ENCODE results near the gene AFDN. TPM values are rescaled to one million over a fixed set of nuclear protein-coding genes. Genes with fewer than 3 reads are reported as not detected.

The AFDN gene
- total RNA-seq, 3 donors from 2014 or later = 93.1 to 292 (median 170) TPM

DNA sequence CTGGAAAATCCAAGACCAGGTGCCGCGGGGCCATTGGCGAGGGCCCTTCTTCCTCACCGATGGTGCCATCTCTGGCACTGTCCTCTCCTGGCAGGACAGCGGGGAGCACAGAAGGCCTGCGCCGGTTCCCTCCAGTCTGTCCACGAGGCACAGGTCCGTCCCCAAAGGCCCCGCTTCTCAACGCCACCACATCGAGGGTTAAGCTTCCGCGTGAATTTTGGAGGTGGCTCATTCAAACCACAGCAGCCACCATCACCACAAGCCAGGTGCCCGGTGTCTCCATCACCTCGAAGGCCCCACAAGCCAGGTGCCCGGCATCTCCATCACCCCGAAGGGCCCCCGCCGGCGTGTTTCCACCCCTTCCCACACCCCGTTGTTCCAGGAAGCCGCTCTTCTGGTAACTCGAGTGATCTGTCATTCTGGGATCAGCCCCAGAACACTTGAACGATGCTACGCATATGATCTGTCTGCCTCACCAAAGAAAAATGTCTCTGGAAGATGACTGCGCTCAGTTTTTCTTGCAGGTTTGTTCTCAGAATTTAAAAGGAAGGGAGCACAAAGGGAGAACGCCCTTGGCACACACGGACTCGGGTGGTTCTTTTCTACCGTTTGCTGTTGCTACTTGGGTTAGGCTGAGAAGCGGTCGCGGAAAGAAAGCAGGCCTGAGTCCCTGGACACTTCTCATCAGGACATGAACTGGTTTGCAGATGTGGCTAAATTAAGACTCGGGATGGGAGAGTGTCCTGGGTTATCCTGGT, 160.9 kb downstream of the AFDN start:
- Histone ChIP-seq H3K27me3 (no peaks in the 10 kb centered on the region), H3K9me3 (no peaks in the 10 kb centered on the region), H3K36me3 (no peaks in the 10 kb centered on the region), H3K27ac (no peak overlapping the region), H3K4me1 (no peaks in the 10 kb centered on the region), H3K4me3 (no peak overlapping the region)
- intact Hi-C loops (cut with DNase I; ENCODE audit: low total_unique reads) = no loop called here
- no peak for TF ChIP-seq CTCF (IDR thresholded peaks at IDR 0.05)
- TF ChIP-seq POLR2AphosphoS5 (IDR thresholded peaks at IDR 0.05) = no peak
- no peak for TF ChIP-seq POLR2A (IDR thresholded peaks at IDR 0.05)
- DNase-seq (ENCODE audit: low spot score in 2 of 2) = no peak

DNA sequence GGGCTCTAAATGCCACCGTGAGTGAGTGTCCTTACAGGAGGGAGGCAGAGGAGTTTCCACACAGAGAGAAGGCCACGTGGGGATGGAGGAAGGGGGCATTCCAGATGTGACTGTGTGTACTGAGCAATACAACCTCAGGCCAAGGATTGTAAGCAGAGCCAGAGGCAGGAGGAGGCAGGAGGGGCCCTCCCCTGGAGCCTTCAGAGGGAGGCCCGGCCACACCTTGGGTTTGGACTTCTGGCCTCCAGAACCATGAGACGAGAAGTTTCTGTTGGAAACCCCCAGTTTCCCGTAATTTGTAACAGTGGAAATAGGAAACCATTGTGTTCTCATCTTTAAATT, 161.4 kb downstream of the AFDN start:
- no peak for TF ChIP-seq POLR2A (IDR thresholded peaks at IDR 0.05)
- no peak for TF ChIP-seq POLR2AphosphoS5 (IDR thresholded peaks at IDR 0.05)
- TF ChIP-seq CTCF (IDR thresholded peaks at IDR 0.05) = no peak
- no peaks in the 10 kb centered on the region for H3K36me3 ChIP-seq
- H3K9me3 ChIP-seq = no peaks in the 10 kb centered on the region
- no peak overlapping the region for H3K4me3 ChIP-seq
- H3K4me1 ChIP-seq = no peaks in the 10 kb centered on the region
- DNase-seq (ENCODE audit: low spot score in 2 of 2) = no peak
- H3K27me3 ChIP-seq = no peaks in the 10 kb centered on the region
- intact Hi-C loops (cut with DNase I; ENCODE audit: low total_unique reads) = no loop called here
- H3K27ac ChIP-seq = no peak overlapping the region

- H3K4me1 ChIP-seq = no peaks in the 10 kb centered on the region
- H3K27ac ChIP-seq = no peak overlapping the region
- no peaks in the 10 kb centered on the region for H3K36me3 ChIP-seq
- TF ChIP-seq CTCF (IDR thresholded peaks at IDR 0.05) = no peak
- TF ChIP-seq POLR2A (IDR thresholded peaks at IDR 0.05) = no peak
- no peak for TF ChIP-seq POLR2AphosphoS5 (IDR thresholded peaks at IDR 0.05)
- H3K9me3 ChIP-seq = no peaks in the 10 kb centered on the region
- H3K27me3 ChIP-seq = no peaks in the 10 kb centered on the region
- no peak for DNase-seq (ENCODE audit: low spot score in 2 of 2)
- H3K4me3 ChIP-seq = no peak overlapping the region
- intact Hi-C loops (cut with DNase I; ENCODE audit: low total_unique reads) = no loop called here
Observed at GRCh38 chr6:167988945-167989841, 162.5 kb downstream of the AFDN start.

DNA sequence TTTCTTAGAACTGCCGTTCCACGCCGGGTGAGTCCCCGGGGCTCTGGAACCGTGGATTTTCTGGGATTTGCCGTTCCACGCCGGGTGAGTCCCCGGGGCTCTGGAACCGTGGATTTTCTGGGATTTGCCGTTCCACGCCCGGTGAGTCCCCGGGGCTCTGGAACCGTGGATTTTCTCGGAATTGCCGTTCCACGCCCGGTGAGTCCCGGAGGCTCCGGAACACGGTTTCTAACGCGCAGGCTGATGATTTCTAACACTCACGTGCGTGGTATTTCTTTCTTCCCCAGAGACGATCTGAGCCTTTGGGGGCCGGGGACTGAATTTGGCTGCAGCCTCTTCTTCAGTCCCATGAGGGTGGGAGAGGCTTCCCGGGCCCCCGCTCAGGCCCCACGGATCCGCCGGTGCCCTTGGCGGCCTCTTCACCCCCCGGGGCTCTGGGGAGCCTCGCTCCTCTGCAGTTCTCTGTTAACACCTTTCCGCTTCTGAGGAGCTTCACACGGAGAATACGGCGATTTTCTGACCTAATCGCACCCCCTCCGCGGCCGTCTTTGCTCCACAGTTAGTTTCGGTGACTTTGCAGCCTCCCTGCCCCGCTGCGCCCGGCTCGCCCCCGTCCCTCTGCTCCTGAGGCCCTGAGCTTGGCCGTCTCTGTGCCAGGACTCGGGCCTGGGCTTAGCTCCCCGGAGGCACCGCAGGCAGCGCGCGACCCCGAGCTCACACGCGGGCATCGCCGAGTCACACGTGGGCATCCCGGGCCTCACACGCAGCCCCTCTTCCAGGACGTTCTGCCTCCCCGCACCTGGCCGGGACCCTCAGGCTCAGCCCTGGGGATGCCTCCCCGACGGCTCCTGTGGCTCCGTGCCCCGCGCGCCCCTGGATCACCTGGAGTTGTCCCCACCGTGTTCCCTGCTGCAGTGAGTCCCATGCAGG, 163.6 kb downstream of the AFDN start:
- Histone ChIP-seq H3K4me1 (no peaks in the 10 kb centered on the region), H3K27ac (no peak overlapping the region), H3K27me3 (no peaks in the 10 kb centered on the region), H3K4me3 (no peak overlapping the region), H3K9me3 (no peaks in the 10 kb centered on the region), H3K36me3 (no peaks in the 10 kb centered on the region)
- no peak for DNase-seq (ENCODE audit: low spot score in 2 of 2)
- TF ChIP-seq CTCF (IDR thresholded peaks at IDR 0.05) (no peak), POLR2A (IDR thresholded peaks at IDR 0.05) (no peak), POLR2AphosphoS5 (IDR thresholded peaks at IDR 0.05) (no peak)
- intact Hi-C loops (cut with DNase I; ENCODE audit: low total_unique reads) = no loop called here
